VCaP (cell line): ENCODE measurements around the gene RPP25L.
A peak's percentile ranks its signal among the peaks of the same experiment; 100 is the strongest.

Experiments
- H3K27ac ChIP-seq: fragments of 450-650 bp; 2 replicates; pipeline ENCODE4 v1.5.1; 2017
- TF ChIP-seq, protein P1 (sequence below): fragments of 450-650 bp; conservative IDR thresholded peaks from 2 replicates; pipeline ENCODE4 v1.5.1; 2017; ENCODE audit warnings: mild to moderate bottlenecking, moderate library complexity

The RPP25L gene

DNA sequence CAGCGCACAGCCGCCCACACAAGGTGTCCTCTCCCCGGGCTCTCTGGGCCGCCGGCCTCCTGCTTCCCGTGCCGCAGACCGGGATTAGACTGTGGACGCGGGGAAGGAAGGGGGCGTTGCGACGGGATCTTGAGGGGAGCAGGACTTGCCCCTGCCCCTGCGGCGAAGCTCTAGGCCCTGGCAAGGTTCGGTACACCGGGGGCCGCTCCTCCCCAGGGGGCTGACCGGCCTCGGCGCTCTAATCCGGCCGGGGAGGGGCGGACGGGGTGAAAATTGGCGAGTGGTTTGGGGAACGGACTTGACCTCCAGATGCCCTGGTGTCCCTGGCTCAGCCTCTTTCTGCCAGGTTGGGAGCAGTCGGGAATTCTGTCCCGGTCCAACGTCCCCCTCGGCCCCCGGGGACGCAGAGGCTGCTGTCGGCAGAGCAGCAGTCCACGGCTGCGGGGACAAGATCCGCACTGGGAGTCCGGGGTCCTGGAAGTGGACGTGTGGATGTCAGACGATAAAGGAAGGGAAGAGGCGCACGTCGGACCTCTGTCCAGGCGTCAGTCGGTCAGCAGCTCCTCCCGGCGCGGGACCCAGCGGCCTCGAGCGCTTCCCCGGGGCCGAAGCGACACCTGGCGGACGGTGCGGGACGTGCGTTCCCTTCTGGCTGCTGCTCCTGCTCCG is 20.5 kb downstream of the RPP25L start:
- TF ChIP-seq, protein P1, sequence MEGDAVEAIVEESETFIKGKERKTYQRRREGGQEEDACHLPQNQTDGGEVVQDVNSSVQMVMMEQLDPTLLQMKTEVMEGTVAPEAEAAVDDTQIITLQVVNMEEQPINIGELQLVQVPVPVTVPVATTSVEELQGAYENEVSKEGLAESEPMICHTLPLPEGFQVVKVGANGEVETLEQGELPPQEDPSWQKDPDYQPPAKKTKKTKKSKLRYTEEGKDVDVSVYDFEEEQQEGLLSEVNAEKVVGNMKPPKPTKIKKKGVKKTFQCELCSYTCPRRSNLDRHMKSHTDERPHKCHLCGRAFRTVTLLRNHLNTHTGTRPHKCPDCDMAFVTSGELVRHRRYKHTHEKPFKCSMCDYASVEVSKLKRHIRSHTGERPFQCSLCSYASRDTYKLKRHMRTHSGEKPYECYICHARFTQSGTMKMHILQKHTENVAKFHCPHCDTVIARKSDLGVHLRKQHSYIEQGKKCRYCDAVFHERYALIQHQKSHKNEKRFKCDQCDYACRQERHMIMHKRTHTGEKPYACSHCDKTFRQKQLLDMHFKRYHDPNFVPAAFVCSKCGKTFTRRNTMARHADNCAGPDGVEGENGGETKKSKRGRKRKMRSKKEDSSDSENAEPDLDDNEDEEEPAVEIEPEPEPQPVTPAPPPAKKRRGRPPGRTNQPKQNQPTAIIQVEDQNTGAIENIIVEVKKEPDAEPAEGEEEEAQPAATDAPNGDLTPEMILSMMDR, result peak; percentile 97

DNA sequence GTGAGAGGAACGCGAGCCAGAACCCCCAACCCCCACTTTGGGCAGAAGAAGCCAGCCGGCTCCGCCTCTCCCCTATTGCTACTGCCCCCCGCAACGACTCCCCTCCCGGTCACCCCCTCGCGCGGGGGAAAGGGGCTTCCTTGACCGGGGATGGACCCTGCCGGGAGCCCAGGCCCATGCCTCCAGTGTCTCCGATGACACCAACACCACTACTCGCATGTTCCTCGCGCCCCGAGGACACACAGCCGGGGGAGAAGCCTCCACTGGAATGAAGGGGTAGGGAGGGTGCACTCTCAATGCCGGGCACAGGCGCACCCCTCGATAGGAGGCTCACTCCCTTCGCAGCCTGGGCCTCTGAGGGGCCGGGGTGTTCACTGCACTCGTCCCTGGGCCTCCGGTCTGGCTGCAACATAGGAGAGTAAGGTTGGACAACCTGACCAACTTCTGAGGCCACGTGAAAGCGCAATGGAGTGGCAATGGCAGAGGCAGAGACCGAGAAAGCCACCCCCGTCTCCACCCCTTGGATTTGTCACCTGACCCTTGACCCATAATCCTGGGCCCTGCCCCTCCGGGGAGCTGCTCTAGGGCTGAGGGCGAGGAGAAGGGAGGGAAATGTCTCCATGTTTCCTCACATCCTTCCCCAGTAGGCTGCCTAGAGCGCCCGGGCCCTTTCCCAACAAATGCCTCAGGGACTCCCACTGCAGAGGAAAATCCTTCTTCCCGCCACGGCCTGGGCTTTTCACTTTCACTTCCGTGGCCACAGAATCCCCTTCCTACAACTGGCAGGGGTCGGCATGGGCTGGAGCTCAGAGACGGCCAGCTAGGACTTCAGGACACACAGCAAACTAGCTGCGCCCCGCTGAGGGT is 21.3 kb downstream of the RPP25L start:
- TF ChIP-seq, protein P1, result no peak
- H3K27ac ChIP-seq, result peak overlapping the region; percentile 79; the same call in 1 of the 2 replicates

More for the DNA sequence above, 20.5 kb downstream of the RPP25L start:
- H3K27ac ChIP-seq, result no peak overlapping the region

DNA sequence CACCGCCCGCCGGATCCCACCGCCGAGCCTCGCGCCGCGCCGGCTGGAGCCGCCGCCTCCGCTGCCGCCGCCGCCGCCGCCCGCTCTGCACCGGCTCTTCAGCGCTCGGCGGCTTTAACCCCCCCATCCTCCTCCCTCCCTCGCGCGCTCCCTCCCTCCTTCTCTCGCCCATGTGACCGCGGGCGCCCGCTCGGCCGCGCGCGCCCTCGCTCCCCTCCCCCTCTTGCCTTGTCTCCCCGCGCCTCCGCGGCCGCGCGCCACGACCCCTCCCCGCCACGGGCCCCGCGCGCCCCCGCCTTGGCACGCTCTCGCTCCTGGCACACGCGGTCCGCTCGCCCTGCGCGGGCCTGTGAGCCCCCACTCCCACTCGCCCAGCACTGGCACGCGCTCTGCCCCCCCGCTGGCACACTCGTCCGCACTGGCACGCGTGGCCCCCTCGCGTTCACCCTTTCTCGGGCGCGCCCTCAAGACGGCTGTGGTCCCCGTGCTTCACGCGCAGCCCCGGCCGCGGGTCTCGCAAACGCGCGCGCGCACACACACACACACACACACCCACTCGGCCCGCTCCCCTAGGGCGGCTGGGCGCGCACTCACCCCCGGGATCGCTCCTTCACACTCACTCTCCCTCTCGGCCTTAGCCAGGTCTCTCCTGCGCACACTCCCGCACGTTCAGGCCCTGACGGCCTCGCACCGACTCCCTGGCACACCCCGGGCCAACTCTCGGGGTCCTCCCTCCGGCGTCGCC is 22.1 kb downstream of the RPP25L start, which contains the start of gene CNTFR:
CNTFR (minus strand) TSS at position 89 of the 745 bp plus-strand sequence. CDS start 20,743 bp downstream, outside the sequence.
- TF ChIP-seq, protein P1, result no peak
- H3K27ac ChIP-seq, result peak within 1 kb of the TSS; percentile 79; the same call in 1 of the 2 replicates

DNA sequence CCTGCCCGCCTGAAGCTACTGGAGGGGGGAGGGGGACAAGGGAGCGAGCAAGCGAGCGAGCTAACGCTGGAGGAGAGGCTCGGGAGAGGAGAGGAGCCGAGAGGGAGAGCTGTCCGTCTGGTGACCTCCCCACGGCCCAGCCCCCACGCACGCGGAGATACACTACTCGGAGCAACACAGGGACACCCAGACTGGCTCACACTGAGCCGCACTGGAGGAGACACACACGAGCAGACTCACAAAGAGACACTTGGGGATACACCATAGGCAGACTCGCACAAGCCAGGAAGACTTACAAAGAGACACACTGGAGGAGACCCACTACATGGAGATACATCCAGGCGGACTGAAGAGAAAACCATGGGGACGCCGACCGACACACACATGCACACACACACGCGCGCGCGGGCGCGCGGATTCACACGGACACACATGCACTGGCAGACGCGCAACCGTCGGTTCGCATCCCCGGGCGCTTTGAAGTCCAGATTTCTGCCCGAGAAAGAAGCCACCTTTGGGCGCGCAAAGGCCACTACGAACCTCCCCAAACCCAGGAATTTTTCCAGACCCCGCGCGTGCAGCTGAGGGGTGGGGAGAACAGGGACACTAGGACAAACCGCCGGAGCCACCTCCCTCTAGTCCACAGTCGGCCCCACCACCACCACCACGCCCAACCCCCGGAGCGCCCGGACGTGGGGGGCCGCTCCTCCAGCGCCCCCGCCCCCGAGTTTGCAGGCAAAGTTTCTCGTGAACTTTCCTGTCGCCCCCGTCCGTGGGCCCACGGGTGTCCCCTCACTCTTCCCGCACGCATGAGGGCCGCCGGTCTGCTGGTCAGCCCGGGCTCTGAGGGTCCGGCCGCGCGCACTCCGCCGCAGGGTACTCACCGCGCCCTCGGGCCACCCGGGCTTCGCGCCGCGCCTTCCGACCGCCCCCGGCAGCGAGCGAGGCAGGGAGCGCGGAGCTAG is 22.9 kb downstream of the RPP25L start:
- TF ChIP-seq, protein P1, result no peak
- H3K27ac ChIP-seq, result peak overlapping the region; percentile 79; the same call in 1 of the 2 replicates

DNA sequence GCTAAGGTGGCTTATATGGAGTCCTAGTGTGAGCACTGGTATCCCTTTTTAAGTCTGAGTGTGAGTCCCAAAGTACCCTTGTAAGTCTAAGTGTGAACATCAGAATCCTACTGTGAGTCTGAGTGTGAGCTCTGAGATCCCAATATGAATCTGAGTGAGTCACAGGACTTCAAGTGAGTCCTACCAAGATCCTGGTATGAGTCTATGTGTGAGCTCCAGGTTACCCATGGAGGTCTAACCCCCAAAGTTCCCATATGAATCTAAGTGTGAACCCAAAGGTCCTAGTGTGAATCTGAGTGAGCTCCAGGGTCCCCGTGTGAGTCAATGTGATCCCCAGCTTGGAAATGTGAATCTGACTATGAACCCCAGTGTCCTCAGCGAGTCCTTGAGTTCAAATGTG is 24.6 kb downstream of the RPP25L start:
- H3K27ac ChIP-seq, result no peak overlapping the region
- TF ChIP-seq, protein P1, result no peak

DNA sequence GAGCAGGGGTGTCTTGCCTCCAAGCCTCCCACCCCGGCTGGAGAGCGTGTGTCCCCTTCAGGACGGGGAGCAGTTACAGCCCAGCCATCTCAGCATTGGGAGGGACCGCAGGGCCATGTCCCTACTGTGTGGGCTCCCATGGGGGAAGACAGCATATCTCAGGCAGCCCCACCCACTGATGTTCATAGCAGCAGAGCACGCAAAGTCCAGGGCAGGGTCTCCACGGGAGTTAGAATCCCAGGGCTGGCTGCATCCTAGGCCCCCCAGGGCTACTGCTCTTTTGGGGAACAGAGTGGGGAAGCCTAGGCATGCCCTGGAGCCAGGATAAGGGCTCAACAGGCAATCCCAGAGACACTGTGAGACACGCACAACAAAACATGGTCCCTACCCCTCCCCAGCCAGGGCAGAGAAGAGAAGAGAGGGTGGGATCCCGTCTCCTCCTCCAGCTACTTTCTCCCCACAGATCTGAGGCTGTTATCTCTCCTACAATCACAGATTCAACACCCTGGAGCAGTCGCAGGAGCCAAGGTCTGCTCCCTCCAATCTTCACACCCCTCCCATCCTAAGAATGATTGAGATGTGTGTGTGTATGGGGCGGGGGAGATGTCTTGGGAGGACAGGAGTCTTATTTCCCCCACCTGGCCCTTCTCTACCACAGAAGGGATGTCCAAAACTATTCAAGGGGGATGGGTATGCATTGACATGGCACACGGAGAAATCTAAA is 25.8 kb downstream of the RPP25L start:
- TF ChIP-seq, protein P1, result no peak
- H3K27ac ChIP-seq, result no peak overlapping the region
